Measurements from ENCODE around the gene MAPT. TPM values are rescaled to one million over a fixed set of nuclear protein-coding genes. Genes with fewer than 3 reads are reported as not detected.
"Not testable (repeated sequence)": the region's sequence is repeated elsewhere in the genome, so short reads cannot be mapped to it uniquely, and the experiment has no call there.

Gene MAPT
- total RNA-seq, 1 donor from 2014 or later = 0.06 TPM

DNA sequence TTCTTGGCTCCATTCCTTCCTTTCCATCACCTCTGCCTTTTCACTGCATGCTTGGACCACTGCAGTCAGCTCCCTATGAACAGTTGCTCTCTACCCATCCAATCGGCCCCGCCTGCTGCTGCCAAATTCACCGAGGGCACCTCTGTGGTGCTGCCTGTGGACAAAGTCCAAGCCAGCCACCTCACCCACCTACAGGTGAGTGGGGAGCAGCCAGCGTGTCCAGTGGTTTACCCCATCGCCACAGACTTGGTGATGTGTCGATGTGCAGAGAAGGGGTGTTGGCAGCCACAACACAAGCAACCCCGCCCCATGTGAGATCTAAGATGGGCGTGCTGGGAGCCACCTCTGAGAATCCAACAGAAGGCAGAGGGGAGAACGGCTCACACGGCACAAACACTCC is 61.0 kb downstream of the MAPT start:
- no peak for DNase-seq (ENCODE audit: low read depth)
- no peak for TF ChIP-seq CTCF (conservative IDR thresholded peaks at IDR 0.05; ENCODE audit: low read depth, low read length)

GRCh38 chr17:45956090-45956489 is 61.7 kb downstream of the MAPT start:
- TF ChIP-seq CTCF (conservative IDR thresholded peaks at IDR 0.05; ENCODE audit: low read depth, low read length) = no peak
- no peak for DNase-seq (ENCODE audit: low read depth)
- H3K4me3 ChIP-seq (ENCODE audit: low read depth, low read length) = no peak overlapping the region

More for the DNA sequence above, 61.0 kb downstream of the MAPT start:
- no peak overlapping the region for H3K4me3 ChIP-seq (ENCODE audit: low read depth, low read length)

DNA sequence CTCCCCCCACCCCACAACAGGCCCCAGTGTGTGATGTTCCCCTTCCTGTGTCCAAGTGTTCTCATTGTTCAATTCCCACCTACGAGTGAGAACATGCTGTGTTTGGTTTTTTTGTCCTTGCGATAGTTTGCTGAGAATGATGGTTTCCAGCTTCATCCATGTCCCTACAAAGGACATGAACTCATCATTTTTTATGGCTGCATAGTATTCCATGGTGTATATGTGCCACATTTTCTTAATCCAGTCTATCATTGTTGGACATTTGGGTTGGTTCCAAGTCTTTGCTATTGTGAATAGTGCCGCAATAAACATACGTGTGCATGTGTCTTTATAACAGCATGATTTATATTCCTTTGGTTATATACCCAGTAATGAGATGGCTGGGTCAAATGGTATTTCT is 62.4 kb downstream of the MAPT start:
- H3K4me3 ChIP-seq (ENCODE audit: low read depth, low read length); DNase-seq (ENCODE audit: low read depth): not testable (repeated sequence)

GRCh38 chr17:45958307-45958706 is 64.0 kb downstream of the MAPT start:
- DNase-seq (ENCODE audit: low read depth) = no peak
- no peak overlapping the region for H3K4me3 ChIP-seq (ENCODE audit: low read depth, low read length)
- TF ChIP-seq CTCF (conservative IDR thresholded peaks at IDR 0.05; ENCODE audit: low read depth, low read length) = no peak

DNA sequence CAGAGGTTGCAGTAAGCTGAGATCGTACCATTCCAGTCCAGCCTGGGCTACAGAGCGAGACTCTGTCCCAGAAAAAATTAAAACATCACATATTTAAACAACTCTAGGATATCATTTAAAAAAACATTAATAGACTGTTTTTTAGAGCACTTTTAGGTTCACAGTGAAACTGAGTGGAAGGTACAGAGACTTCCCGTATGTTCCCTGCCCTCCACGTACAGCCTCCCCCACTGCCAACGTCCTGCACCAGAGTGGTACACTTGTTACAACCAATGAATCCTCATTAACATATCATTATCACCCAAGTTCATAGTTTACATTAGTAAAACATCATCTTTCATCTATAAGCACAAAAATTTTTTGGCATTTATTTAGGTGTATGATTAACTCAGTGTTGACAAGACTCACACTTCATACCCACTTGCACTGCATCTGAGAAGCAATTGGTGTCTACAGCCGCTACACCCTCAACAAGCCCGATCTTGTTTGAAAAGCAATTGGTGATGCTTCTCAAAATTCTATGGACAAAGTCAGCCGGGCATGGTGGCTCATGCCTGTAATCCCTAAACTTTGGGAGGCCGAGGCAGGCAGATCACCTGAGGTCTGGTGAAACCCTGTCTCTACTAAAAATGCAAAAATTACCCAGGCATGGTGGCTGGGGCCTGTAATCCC is 64.8 kb downstream of the MAPT start:
- no peak overlapping the region for H3K4me3 ChIP-seq (ENCODE audit: low read depth, low read length)
- TF ChIP-seq CTCF (conservative IDR thresholded peaks at IDR 0.05; ENCODE audit: low read depth, low read length) = no peak
- DNase-seq (ENCODE audit: low read depth) = no peak

- H3K4me3 ChIP-seq (ENCODE audit: low read depth, low read length) = no peak overlapping the region
- no peak for DNase-seq (ENCODE audit: low read depth)
- TF ChIP-seq CTCF (conservative IDR thresholded peaks at IDR 0.05; ENCODE audit: low read depth, low read length) = no peak
Observed at GRCh38 chr17:45960311-45960710, 66.0 kb downstream of the MAPT start.

GRCh38 chr17:45961206-45961605 is 66.9 kb downstream of the MAPT start:
- no peak overlapping the region for H3K4me3 ChIP-seq (ENCODE audit: low read depth, low read length)
- TF ChIP-seq CTCF (conservative IDR thresholded peaks at IDR 0.05; ENCODE audit: low read depth, low read length) = no peak
- DNase-seq (ENCODE audit: low read depth) = no peak

Measured in epithelial cell of proximal tubule (primary cell).